GM21786 (cell line): ENCODE data around the gene DCHS2.

Source experiments
- ATAC-seq: cut with Tn5 transposase; IDR thresholded peaks from one replicate; pipeline ENCODE4 v1.9.1; 2021; ENCODE audit not compliant: unreplicated experiment

The DCHS2 gene

GRCh38 chr4:154490583-154491340 is 837 bp downstream of the DCHS2 start:
- ATAC-seq: peak; percentile 83

GRCh38 chr4:154490234-154490582 is 1.4 kb downstream of the DCHS2 start:
- no peak for ATAC-seq

- ATAC-seq: no peak
Measured at GRCh38 chr4:154489558-154490233, 1.9 kb downstream of the DCHS2 start.

GRCh38 chr4:154487145-154487544 is 4.5 kb downstream of the DCHS2 start:
- no peak for ATAC-seq

GRCh38 chr4:154485127-154485773 is 6.3 kb downstream of the DCHS2 start:
- ATAC-seq: peak; percentile 99

- ATAC-seq: peak; percentile 19
Measured at GRCh38 chr4:154478547-154478946, 13.1 kb downstream of the DCHS2 start.

- peak; percentile 78 for ATAC-seq
Measured at GRCh38 chr4:154478128-154478527, 13.5 kb downstream of the DCHS2 start.

- ATAC-seq: no peak
Measured at GRCh38 chr4:154476232-154476631, 15.4 kb downstream of the DCHS2 start.

- ATAC-seq: no peak
Measured at GRCh38 chr4:154475820-154476219, 15.8 kb downstream of the DCHS2 start.

GRCh38 chr4:154473497-154473896 is 18.1 kb downstream of the DCHS2 start:
- no peak for ATAC-seq

GRCh38 chr4:154472858-154473257 is 18.7 kb downstream of the DCHS2 start:
- ATAC-seq: no peak

- ATAC-seq: peak; percentile 76
Measured at GRCh38 chr4:154471526-154472331, 19.9 kb downstream of the DCHS2 start.

GRCh38 chr4:154471032-154471431 is 20.6 kb downstream of the DCHS2 start:
- ATAC-seq: peak; percentile 66

- ATAC-seq: no peak
Measured at GRCh38 chr4:154467886-154468285, 23.7 kb downstream of the DCHS2 start.

- no peak for ATAC-seq
Measured at GRCh38 chr4:154466336-154466735, 25.3 kb downstream of the DCHS2 start.

- no peak for ATAC-seq
Measured at GRCh38 chr4:154465085-154465484, 26.5 kb downstream of the DCHS2 start.

- no peak for ATAC-seq
Measured at GRCh38 chr4:154464654-154465053, 26.9 kb downstream of the DCHS2 start.

GRCh38 chr4:154462081-154462810 is 29.4 kb downstream of the DCHS2 start:
- no peak for ATAC-seq

- no peak for ATAC-seq
Measured at GRCh38 chr4:154457471-154457870, 34.1 kb downstream of the DCHS2 start.

- no peak for ATAC-seq
Measured at GRCh38 chr4:154456889-154457288, 34.7 kb downstream of the DCHS2 start.

GRCh38 chr4:154456240-154456639 is 35.4 kb downstream of the DCHS2 start:
- no peak for ATAC-seq
